Measurements from ENCODE around the gene MRPL28.
"Not testable (repeated sequence)": the region's sequence is repeated elsewhere in the genome, so short reads cannot be mapped to it uniquely, and the experiment has no call there.

Gene MRPL28

GRCh38 chr16:337437-337836, 32.9 kb downstream of the MRPL28 start:
- DNase-seq: no peak

- no peak for DNase-seq
Observed at GRCh38 chr16:336269-336668, 34.1 kb downstream of the MRPL28 start.

- not testable (repeated sequence) for DNase-seq
Observed at GRCh38 chr16:334861-335632, 35.3 kb downstream of the MRPL28 start.

GRCh38 chr16:334164-334832, 36.0 kb downstream of the MRPL28 start:
- DNase-seq: not testable (repeated sequence)

- no peak for DNase-seq
Observed at GRCh38 chr16:333406-334094, 36.8 kb downstream of the MRPL28 start.

- not testable (repeated sequence) for DNase-seq
Observed at GRCh38 chr16:331181-331814, 39.0 kb downstream of the MRPL28 start.

- DNase-seq: no peak
Observed at GRCh38 chr16:330741-331140, 39.6 kb downstream of the MRPL28 start.

GRCh38 chr16:325375-326145, 44.8 kb downstream of the MRPL28 start:
- no peak for DNase-seq

- DNase-seq: no peak
Observed at GRCh38 chr16:324451-325334, 45.6 kb downstream of the MRPL28 start.

- DNase-seq: no peak
Observed at GRCh38 chr16:324201-324450, 46.2 kb downstream of the MRPL28 start.

GRCh38 chr16:322476-323143, 47.7 kb downstream of the MRPL28 start:
- DNase-seq: no peak

- no peak for DNase-seq
Observed at GRCh38 chr16:321532-321931, 48.8 kb downstream of the MRPL28 start.

GRCh38 chr16:320206-320605, 50.1 kb downstream of the MRPL28 start:
- DNase-seq: no peak

GRCh38 chr16:318628-319027, 51.7 kb downstream of the MRPL28 start:
- no peak for DNase-seq

GRCh38 chr16:317583-317982, 52.8 kb downstream of the MRPL28 start:
- DNase-seq: no peak
